ENCODE data around the gene TMX2. TPM values are rescaled to one million over a fixed set of nuclear protein-coding genes. Genes with fewer than 3 reads are reported as not detected.

Gene TMX2
- total RNA-seq, 1 experiment from 2014 or later: 91.3 TPM

- no peak for TF ChIP-seq CTCF (conservative IDR thresholded peaks at IDR 0.05)
- H2BK20ac ChIP-seq (ENCODE audit: low read depth, low read length, poor library complexity, severe bottlenecking): no peak overlapping the region
- WGBS (ENCODE audit: extremely low coverage, insufficient read length, low lambda C conversion rate): no CpG with 5 or more reads among the region's 4 CpGs
- H3K9me3 ChIP-seq (ENCODE audit: control insufficient read depth, low read depth, low read length): no peaks in the 10 kb centered on the region
- H3K36me3 Mint-ChIP-seq (ENCODE audit: insufficient read depth in 1 of 3, low read depth in 3 of 3): peaks cover 0 to 17% (median 9%) of the 10 kb centered on the region in 3 experiments; a peak in 6 of 7 replicates
- no peaks in the 10 kb centered on the region for H3K23me2 ChIP-seq (ENCODE audit: insufficient read length, low read depth, low read length, poor library complexity, severe bottlenecking)
- H3K79me1 ChIP-seq (ENCODE audit: insufficient read depth, low read depth, low read length, poor library complexity, severe bottlenecking): peaks cover 10% of the 10 kb centered on the region
- peak overlapping the region; percentile 24 to 91 (median 83); a peak in 5 of 7 replicates for H3K27ac Mint-ChIP-seq
- H2BK5ac ChIP-seq (ENCODE audit: insufficient read length, low read length): no peak overlapping the region
- no peak overlapping the region for H3K4me2 ChIP-seq (ENCODE audit: insufficient read depth, insufficient read length, low read length)
- H2BK120ac ChIP-seq (ENCODE audit: low read depth, low read length, poor library complexity, severe bottlenecking): no peak overlapping the region
- no peak overlapping the region for H2AK5ac ChIP-seq (ENCODE audit: insufficient read length, low read length)
- peaks cover 55% of the 10 kb centered on the region; the same call in 1 of the 2 replicates for H3K79me2 ChIP-seq (ENCODE audit: insufficient read depth, low read length)
- no peak overlapping the region for H3T11ph ChIP-seq (ENCODE audit: low read length)
- no peak overlapping the region for H4K91ac ChIP-seq (ENCODE audit: insufficient read length, low read depth, low read length)
- H3K18ac ChIP-seq (ENCODE audit: insufficient read length, low read depth, low read length): no peak overlapping the region
- H3K56ac ChIP-seq (ENCODE audit: insufficient read length, low read depth, low read length): no peak overlapping the region
- no peak overlapping the region for H2AFZ ChIP-seq (ENCODE audit: low read length)
- H3K9ac ChIP-seq (ENCODE audit: extremely low read depth, insufficient read length, low read length): no peak overlapping the region
- H4K8ac ChIP-seq (replicated peaks; ENCODE audit: insufficient read length, low read depth, low read length): no peak overlapping the region
- peak overlapping the region; percentile 26 for H3K27ac ChIP-seq (ENCODE audit: insufficient read length, low read depth, low read length)
- no peak overlapping the region for H4K5ac ChIP-seq (ENCODE audit: insufficient read length, low read depth, low read length)
- no peaks in the 10 kb centered on the region for H3K9me3 Mint-ChIP-seq
- no peak overlapping the region for H3K23ac ChIP-seq (ENCODE audit: insufficient read length, low read depth, low read length)
- H3K27me3 Mint-ChIP-seq (ENCODE audit: low read depth): no peaks in the 10 kb centered on the region
- no peaks in the 10 kb centered on the region for H4K20me1 ChIP-seq (ENCODE audit: control insufficient read depth, insufficient read depth, insufficient read length)
- no peak overlapping the region for H3K4ac ChIP-seq (ENCODE audit: low read depth, low read length)
- H2BK15ac ChIP-seq (ENCODE audit: low read depth, low read length): no peak overlapping the region
- no peak overlapping the region for H2BK12ac ChIP-seq (ENCODE audit: insufficient read length, low read depth, low read length)
- H3K4me1 Mint-ChIP-seq: peaks cover 49 to 51% of the 10 kb centered on the region in 2 experiments
- DNase-seq: no peak
- H3K14ac ChIP-seq (ENCODE audit: insufficient read depth, low read length): no peak overlapping the region
- H3K4me1 ChIP-seq (ENCODE audit: insufficient read depth, low read length): peaks cover 18% of the 10 kb centered on the region; the same call in 1 of the 2 replicates
- no peaks in the 10 kb centered on the region for H3K27me3 ChIP-seq (ENCODE audit: insufficient read depth, low read length)
- no peak overlapping the region; a peak in 1 of 5 replicates for H3K4me3 Mint-ChIP-seq
Measured at GRCh38 chr11:57772562-57772961, 60.2 kb downstream of the TMX2 start.

Measured in H9 (cell line).